Prostate gland (tissue), 2 donors: ENCODE results near the gene MTFR1L. TPM values are rescaled to one million over a fixed set of nuclear protein-coding genes. Genes with fewer than 3 reads are reported as not detected.
A peak's percentile ranks its signal among the peaks of the same experiment; 100 is the strongest.

Source experiments
- DNase-seq: peaks from one replicate; pipeline ENCODE4 v3.0.0-alpha.2; 2019; ENCODE audit warnings: low spot score
- H3K27ac ChIP-seq, 2 donors: fragments of 200-600 bp; sonication (generic); 2 replicates each; pipeline ENCODE4 v1.5.1; 2017 to 2019
- H3K27me3 ChIP-seq: fragments of 200-600 bp; sonication (generic); replicated peaks from 2 replicates; pipeline ENCODE4 v1.5.1; 2019; ENCODE audit not compliant: insufficient read depth
- H3K36me3 ChIP-seq, 2 donors: fragments of 200-600 bp; sonication (generic); 1 replicate in 1 of 2; 2 replicates in 1 of 2; pipeline versions ENCODE4 v1.5.1 to v1.8.1; 2017 to 2019
- H3K4me1 ChIP-seq: fragments of 200-600 bp; sonication (generic); replicated peaks from 2 replicates; pipeline ENCODE4 v1.5.1; 2019
- H3K4me3 ChIP-seq, 2 donors: fragments of 200-600 bp; sonication (generic); 2 replicates each; pipeline ENCODE4 v1.5.1; 2017 to 2019
- H3K9me3 ChIP-seq: fragments of 200-600 bp; sonication (generic); 2 replicates; pipeline ENCODE4 v1.5.1; 2017
- POLR2A ChIP-seq: fragments of 450-650 bp; IDR thresholded peaks from one replicate; pipeline ENCODE4 v1.6.1; 2016; ENCODE audit warnings: antibody characterized with exemption, mild to moderate bottlenecking
- POLR2AphosphoS5 ChIP-seq: sonication (generic); formaldehyde crosslinking; IDR thresholded peaks from one replicate; pipeline ENCODE4 v1.6.1; 2017; ENCODE audit warnings: antibody characterized with exemption
- WGBS: methylation state at CpG from one replicate; pipeline ENCODE4 v1.1.5; 2018; 5-methylcytosine and 5-hydroxymethylcytosine counted together
- intact Hi-C: fragments of 100-400 bp; cut with DNase I; formaldehyde crosslinking; loops from one replicate; pipeline ENCODE4 v1.14.2; 2022
- total RNA-seq, 2 donors: library from RNA; depleted of rRNA; stranded (reverse); fragments of >200 nt; gene quantifications; one replicate each; pipeline ENCODE4 v1.1.0, GENCODE V29; 2016
- TF ChIP-seq, protein P1 (sequence below), 4 experiments: fragments of 200-600 bp in 2 of 4; fragments of 450-650 bp in 2 of 4; sonication (generic) in 2 of 4; IDR thresholded peaks; 1 replicate in 3 of 4; 2 replicates in 1 of 4; pipeline ENCODE4 v1.5.1; 2016 to 2019; ENCODE audit warnings: antibody characterized with exemption in 4 of 4, mild to moderate bottlenecking in 2 of 4, moderate library complexity in 2 of 4

MTFR1L gene
- 100 to 1,000 TPM in 1 of 2 donors, 10 to 100 TPM in 1; 82.2 to 112 TPM for total RNA-seq

DNA sequence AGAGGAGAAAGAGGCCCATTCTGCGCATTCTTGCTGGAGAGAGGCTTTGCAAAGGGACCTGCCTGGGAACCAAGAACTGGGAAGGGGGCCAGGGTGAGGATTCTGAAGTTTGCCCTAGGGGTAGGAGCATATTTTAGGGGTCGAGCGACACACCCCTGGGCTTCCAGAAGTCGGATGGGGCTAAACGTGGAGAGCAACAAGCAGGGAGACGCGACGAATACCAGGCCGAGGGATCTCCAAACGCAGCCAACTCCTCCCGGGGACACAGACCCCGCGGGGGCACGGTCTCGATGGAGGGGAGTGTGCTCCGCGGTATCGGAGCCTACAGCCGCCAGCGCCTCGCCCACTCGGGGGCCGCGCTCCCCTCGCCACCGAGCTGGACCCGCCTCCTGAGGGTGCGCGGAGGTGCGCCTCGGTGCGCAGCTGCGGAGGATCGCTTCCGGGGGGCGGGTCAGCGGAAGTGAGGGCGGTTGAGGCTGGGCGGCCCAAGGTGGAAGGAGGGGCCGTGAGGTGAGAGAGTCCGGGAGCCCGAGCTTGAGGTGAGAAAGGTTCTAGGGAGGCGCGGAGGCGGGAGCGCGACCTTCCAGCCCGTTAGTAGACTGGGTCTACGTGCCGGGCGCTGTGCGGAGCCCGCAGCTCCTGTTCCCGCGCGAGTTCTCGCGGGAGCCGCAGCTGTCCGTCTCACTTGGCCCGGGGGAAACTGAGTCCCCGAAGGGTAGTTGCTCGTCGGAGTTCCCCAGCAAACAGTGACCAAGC lies at the start of gene MTFR1L:
MTFR1L (plus strand) TSS at position 464 of the 756 bp plus-strand sequence. CDS start 3,151 bp downstream, outside the sequence.
- H3K36me3 ChIP-seq, result no peaks in the 10 kb centered on the region
- peak; percentile 92 for TF ChIP-seq POLR2A
- TF ChIP-seq, protein P1, sequence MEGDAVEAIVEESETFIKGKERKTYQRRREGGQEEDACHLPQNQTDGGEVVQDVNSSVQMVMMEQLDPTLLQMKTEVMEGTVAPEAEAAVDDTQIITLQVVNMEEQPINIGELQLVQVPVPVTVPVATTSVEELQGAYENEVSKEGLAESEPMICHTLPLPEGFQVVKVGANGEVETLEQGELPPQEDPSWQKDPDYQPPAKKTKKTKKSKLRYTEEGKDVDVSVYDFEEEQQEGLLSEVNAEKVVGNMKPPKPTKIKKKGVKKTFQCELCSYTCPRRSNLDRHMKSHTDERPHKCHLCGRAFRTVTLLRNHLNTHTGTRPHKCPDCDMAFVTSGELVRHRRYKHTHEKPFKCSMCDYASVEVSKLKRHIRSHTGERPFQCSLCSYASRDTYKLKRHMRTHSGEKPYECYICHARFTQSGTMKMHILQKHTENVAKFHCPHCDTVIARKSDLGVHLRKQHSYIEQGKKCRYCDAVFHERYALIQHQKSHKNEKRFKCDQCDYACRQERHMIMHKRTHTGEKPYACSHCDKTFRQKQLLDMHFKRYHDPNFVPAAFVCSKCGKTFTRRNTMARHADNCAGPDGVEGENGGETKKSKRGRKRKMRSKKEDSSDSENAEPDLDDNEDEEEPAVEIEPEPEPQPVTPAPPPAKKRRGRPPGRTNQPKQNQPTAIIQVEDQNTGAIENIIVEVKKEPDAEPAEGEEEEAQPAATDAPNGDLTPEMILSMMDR (IDR thresholded peaks at IDR 0.05), result peak in 1 of 4 experiments; percentile 29
- peak; percentile 98 for TF ChIP-seq POLR2AphosphoS5
- no peaks in the 10 kb centered on the region for H3K27me3 ChIP-seq
- peak within 1 kb of the TSS; percentile 77 to 87 for H3K27ac ChIP-seq
- H3K4me3 ChIP-seq, result peak within 1 kb of the TSS; percentile 78 to 86
- intact Hi-C loops, result no loop called here
- no peaks in the 10 kb centered on the region for H3K9me3 ChIP-seq
- WGBS, result 1% methylated on average over 62 of the region's 64 CpGs
- DNase-seq, result peak; percentile 86
- peaks cover 11% of the 10 kb centered on the region for H3K4me1 ChIP-seq

DNA sequence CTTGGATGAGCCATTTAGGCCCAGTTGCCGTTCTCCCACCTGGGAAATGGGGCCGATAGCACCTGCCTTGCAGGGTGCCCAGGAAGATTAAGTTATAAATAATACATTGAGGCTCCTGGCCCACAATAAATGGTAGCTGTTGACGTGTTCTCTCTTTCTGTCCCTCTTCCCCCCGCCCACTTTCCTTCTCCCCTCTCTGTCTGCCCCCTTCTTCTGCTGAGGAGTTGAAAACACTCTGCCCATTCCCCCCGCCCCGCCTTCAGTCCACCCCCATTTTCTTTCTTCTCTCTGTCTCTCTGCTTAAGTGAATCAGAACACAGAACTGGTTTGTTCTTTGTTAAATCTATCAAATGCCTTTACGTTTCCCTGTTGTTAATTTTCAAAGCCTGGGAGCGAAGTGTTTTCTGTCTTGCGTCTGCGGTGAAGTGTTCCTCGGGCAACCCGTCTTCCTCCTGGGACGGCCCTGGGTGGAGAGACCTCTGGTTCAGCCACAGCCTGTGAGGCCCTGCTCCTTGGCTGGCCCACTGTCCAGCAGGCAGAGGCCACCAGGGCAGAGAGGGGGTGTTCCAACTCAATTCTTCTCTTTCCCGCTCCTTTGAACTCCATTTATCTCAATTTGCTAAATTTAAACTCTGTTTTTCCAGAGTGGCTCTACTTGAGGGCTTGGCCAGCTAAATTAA lies 49.1 kb upstream of the MTFR1L start:
- H3K36me3 ChIP-seq, result no peaks in the 10 kb centered on the region
- H3K27me3 ChIP-seq, result no peaks in the 10 kb centered on the region
- no peak for DNase-seq
- peaks cover 45% of the 10 kb centered on the region for H3K4me1 ChIP-seq
- no peak for TF ChIP-seq POLR2AphosphoS5
- TF ChIP-seq, protein P1 (IDR thresholded peaks at IDR 0.05), result no peak
- WGBS, result 51% methylated on average over 14 of the region's 14 CpGs
- H3K27ac ChIP-seq, result peak overlapping the region; percentile 35 to 73
- no peak overlapping the region for H3K4me3 ChIP-seq
- intact Hi-C loops, result no loop called here
- H3K9me3 ChIP-seq, result no peaks in the 10 kb centered on the region

DNA sequence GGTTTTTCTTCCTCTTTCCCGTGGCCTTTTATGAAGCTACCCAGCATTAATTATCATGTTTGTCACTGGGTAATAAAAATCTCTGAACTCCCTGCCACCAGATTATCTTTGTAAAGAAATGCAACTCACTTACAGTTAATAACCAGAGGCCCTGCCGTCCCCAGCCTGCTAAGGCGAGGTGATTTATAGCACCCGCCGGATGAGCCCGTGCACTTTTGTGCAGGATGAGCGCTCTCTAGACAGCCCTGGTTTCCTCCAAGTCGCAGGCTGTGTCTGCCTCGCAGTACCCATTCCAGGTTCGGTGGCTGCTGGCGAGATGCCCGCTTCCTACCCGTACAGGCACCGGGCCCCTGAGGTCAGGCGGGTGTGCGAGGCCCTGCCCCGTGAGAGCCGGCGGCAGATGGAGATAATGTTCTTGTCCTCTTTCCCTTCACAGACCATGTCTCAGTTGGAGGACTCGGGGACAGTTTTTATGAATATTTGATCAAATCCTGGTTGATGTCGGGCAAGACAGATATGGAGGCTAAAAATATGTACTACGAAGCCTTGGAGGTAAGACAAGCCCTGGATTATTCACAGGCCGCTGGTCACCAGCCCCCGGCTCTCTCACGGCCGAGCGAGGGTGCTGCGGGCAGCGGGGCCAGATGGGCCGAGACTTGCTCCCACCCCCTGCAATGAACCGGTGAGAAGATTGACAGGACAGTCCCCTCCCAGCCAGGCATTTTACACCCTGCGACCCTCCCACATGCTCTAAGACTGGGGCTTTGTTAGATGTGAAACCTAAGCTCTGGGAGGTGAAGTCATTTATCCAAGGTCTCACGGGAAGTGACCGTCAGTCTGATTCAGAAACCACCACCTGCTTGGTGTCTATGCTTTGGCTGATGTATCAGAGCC lies 48.3 kb upstream of the MTFR1L start:
- Histone ChIP-seq H3K4me1 (peaks cover 37% of the 10 kb centered on the region), H3K9me3 (no peaks in the 10 kb centered on the region), H3K27me3 (no peaks in the 10 kb centered on the region), H3K27ac (peak overlapping the region; percentile 35 to 73), H3K4me3 (no peak overlapping the region), H3K36me3 (no peaks in the 10 kb centered on the region)
- TF ChIP-seq POLR2A, result no peak
- TF ChIP-seq, protein P1 (IDR thresholded peaks at IDR 0.05), result no peak
- peak; percentile 47 for TF ChIP-seq POLR2AphosphoS5
- 33% methylated on average over 34 of the region's 34 CpGs for WGBS
- intact Hi-C loops, result no loop called here
- DNase-seq, result peak; percentile 59

DNA sequence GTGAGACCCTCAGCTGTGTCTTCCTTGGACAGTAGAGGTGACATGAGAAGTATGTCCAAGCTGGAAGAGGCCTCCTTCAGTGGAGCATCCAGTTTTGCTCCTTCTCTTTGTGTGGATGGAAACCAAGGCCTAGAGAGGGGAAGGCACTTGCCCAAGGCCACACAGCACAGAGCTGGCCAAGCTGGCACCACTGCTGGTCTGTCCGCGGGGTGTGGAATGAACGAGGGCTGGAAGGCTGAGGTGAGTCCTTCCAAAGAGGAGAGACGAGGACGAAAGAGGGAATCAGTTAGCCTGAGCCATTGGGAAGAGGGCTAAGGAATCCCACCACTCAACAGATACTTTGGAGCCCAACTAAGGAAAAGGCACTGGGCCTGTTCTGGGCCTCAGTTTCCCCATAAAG lies 47.6 kb upstream of the MTFR1L start:
- no peaks in the 10 kb centered on the region for H3K36me3 ChIP-seq
- WGBS, result 96% methylated on average over 5 of the region's 5 CpGs
- H3K4me1 ChIP-seq, result peaks cover 35% of the 10 kb centered on the region
- no peak overlapping the region for H3K4me3 ChIP-seq
- H3K27ac ChIP-seq, result peak overlapping the region in 1 of 2 donors; percentile 38
- no peaks in the 10 kb centered on the region for H3K9me3 ChIP-seq
- intact Hi-C loops, result no loop called here
- no peak for DNase-seq
- TF ChIP-seq, protein P1 (IDR thresholded peaks at IDR 0.05), result no peak
- TF ChIP-seq POLR2A (no peak), POLR2AphosphoS5 (no peak)
- no peaks in the 10 kb centered on the region for H3K27me3 ChIP-seq
